Liver (tissue), 9 donors: ENCODE measurements around the gene ATP6V1E1. TPM values are rescaled to one million over a fixed set of nuclear protein-coding genes. Genes with fewer than 3 reads are reported as not detected.
"Not testable (repeated sequence)": the region's sequence is repeated elsewhere in the genome, so short reads cannot be mapped to it uniquely, and the experiment has no call there.

Experiments
- DNase-seq: peaks from one replicate; pipeline ENCODE4 v3.0.0-alpha.2; 2017; ENCODE audit warnings: low spot score
- H3K27ac ChIP-seq, 2 donors: one replicate each; pipeline ENCODE4 v1.7.0; 2013; ENCODE audit warnings: inconsistent platforms in 2 of 2, low read length in 2 of 2, control low read depth in 1 of 2, low read depth in 1 of 2, mild to moderate bottlenecking in 1 of 2
- H3K27me3 ChIP-seq, 4 donors: one replicate each; pipeline versions ENCODE4 v1.6.1 to v1.7.0; 2013; ENCODE audit warnings: low read length in 3 of 4, inconsistent platforms in 1 of 4, mild to moderate bottlenecking in 1 of 4, moderate library complexity in 1 of 4; ENCODE audit not compliant: control insufficient read depth in 4 of 4, insufficient read depth in 4 of 4
- H3K36me3 ChIP-seq, 4 donors: one replicate each; pipeline versions ENCODE4 v1.6.1 to v1.7.0; 2013; ENCODE audit warnings: low read length in 3 of 4, mild to moderate bottlenecking in 3 of 4, low read depth in 1 of 4, moderate library complexity in 1 of 4; ENCODE audit not compliant: control insufficient read depth in 4 of 4, insufficient read depth in 3 of 4
- H3K4me1 ChIP-seq, 4 donors: one replicate each; pipeline versions ENCODE4 v1.6.1 to v1.7.0; 2013; ENCODE audit warnings: low read length in 3 of 4, mild to moderate bottlenecking in 3 of 4, moderate library complexity in 1 of 4; ENCODE audit not compliant: control insufficient read depth in 4 of 4, insufficient read depth in 4 of 4
- H3K4me3 ChIP-seq, 3 donors: one replicate each; pipeline versions ENCODE4 v1.6.1 to v1.7.0; 2013; ENCODE audit warnings: low read length in 3 of 3, control low read depth in 1 of 3, low read depth in 1 of 3, mild to moderate bottlenecking in 1 of 3
- H3K9ac ChIP-seq, 2 donors: one replicate each; pipeline ENCODE4 v1.7.0; 2013; ENCODE audit warnings: low read length in 2 of 2, mild to moderate bottlenecking in 2 of 2, moderate library complexity in 2 of 2, control low read depth in 1 of 2, low read depth in 1 of 2
- H3K9me3 ChIP-seq, 4 donors: one replicate each; pipeline versions ENCODE4 v1.6.1 to v1.7.0; 2013; ENCODE audit warnings: low read length in 3 of 4; ENCODE audit not compliant: control insufficient read depth in 4 of 4
- ATF3 ChIP-seq: IDR thresholded peaks from 2 replicates; pipeline ENCODE4 v1.6.1; 2016; ENCODE audit warnings: antibody characterized with exemption
- EGR1 ChIP-seq, 2 donors: IDR thresholded peaks; 2 replicates each; pipeline ENCODE4 v1.6.1; 2016 to 2018; ENCODE audit warnings: antibody characterized with exemption in 2 of 2, low read depth in 2 of 2
- FOXA1 ChIP-seq: IDR thresholded peaks from 2 replicates; pipeline ENCODE4 v1.6.1; 2016; ENCODE audit warnings: antibody characterized with exemption
- FOXA2 ChIP-seq: IDR thresholded peaks from 2 replicates; pipeline ENCODE4 v1.6.1; 2016; ENCODE audit warnings: antibody characterized with exemption
- GABPA ChIP-seq, 2 donors: IDR thresholded peaks in 1 of 2; conservative IDR thresholded peaks in 1 of 2; 2 replicates each; pipeline ENCODE4 v1.6.1; 2016; ENCODE audit warnings: antibody characterized with exemption in 2 of 2, mild to moderate bottlenecking in 1 of 2, moderate library complexity in 1 of 2
- HNF4A ChIP-seq, 2 donors: conservative IDR thresholded peaks; 2 replicates each; pipeline ENCODE4 v1.6.1; 2016; ENCODE audit warnings: antibody characterized with exemption in 2 of 2, mild to moderate bottlenecking in 2 of 2
- HNF4G ChIP-seq: IDR thresholded peaks from 2 replicates; pipeline ENCODE4 v1.6.1; 2016; ENCODE audit warnings: antibody characterized with exemption
- JUND ChIP-seq, 2 donors: IDR thresholded peaks; 2 replicates each; pipeline ENCODE4 v1.6.1; 2016; ENCODE audit warnings: antibody characterized with exemption in 2 of 2
- MAX ChIP-seq: IDR thresholded peaks from 2 replicates; pipeline ENCODE4 v1.6.1; 2016; ENCODE audit warnings: antibody characterized with exemption
- NR2F2 ChIP-seq: IDR thresholded peaks from 2 replicates; pipeline ENCODE4 v1.6.1; 2016; ENCODE audit warnings: antibody characterized with exemption
- RAD21 ChIP-seq, 2 donors: IDR thresholded peaks; 2 replicates each; pipeline ENCODE4 v1.6.1; 2016; ENCODE audit warnings: antibody characterized with exemption in 2 of 2, mild to moderate bottlenecking in 2 of 2
- REST ChIP-seq: IDR thresholded peaks from 2 replicates; pipeline ENCODE4 v1.6.1; 2016; ENCODE audit warnings: antibody characterized with exemption, mild to moderate bottlenecking
- RXRA ChIP-seq, 2 donors: IDR thresholded peaks; 2 replicates each; pipeline ENCODE4 v1.6.1; 2017 to 2018; ENCODE audit warnings: antibody characterized with exemption in 2 of 2, mild to moderate bottlenecking in 1 of 2
- SP1 ChIP-seq: IDR thresholded peaks from 2 replicates; pipeline ENCODE4 v1.6.1; 2018; ENCODE audit warnings: antibody characterized with exemption, mild to moderate bottlenecking
- TAF1 ChIP-seq: conservative IDR thresholded peaks from 2 replicates; pipeline ENCODE4 v1.6.1; 2016; ENCODE audit warnings: antibody characterized with exemption, mild to moderate bottlenecking
- YY1 ChIP-seq: IDR thresholded peaks from 2 replicates; pipeline ENCODE4 v1.6.1; 2016; ENCODE audit warnings: antibody characterized with exemption, mild to moderate bottlenecking
- ZBTB33 ChIP-seq: IDR thresholded peaks from 2 replicates; pipeline ENCODE4 v1.6.1; 2016; ENCODE audit warnings: antibody characterized with exemption
- WGBS: extraction: QIAGEN DNeasy Blood & Tissue Kit; methylation state at CpG from one replicate; pipeline ENCODE4 v1.1.7; 2013; 5-methylcytosine and 5-hydroxymethylcytosine counted together
- polyA plus RNA-seq, 2 donors: library from polyadenylated mRNA; stranded (reverse) in 1 of 2; unstranded in 1 of 2; fragments of 200-250 nt in 1 of 2; fragments of >200 nt in 1 of 2; fragmentation: Nextera tagmentation in 1 of 2; extraction: Ambion mirVana in 1 of 2; gene quantifications; one replicate each; pipeline versions ENCODE4 v1.2.1 to v1.2.3, GENCODE V29; 2013 to 2015
- total RNA-seq, 2 donors: library from RNA; depleted of rRNA; stranded (reverse); fragments of >200 nt; gene quantifications; one replicate each; pipeline ENCODE4 v1.2.3, GENCODE V29; 2014
- donor health status: healthy.
- donor health status: healthy.
- donor health status: healthy.
- donor health status: healthy.
- donor health status: healthy.

Gene ATP6V1E1
- total and polyA plus RNA-seq, 4 donors, result 44.6 to 53.1 (median 49.1) TPM

GRCh38 chr22:17674152-17674551 is 45.6 kb upstream of the ATP6V1E1 start:
- H3K27ac ChIP-seq, result no peak overlapping the region
- H3K36me3 ChIP-seq, result peaks cover 0 to 3% (median 1%) of the 10 kb centered on the region in 4 donors
- peaks cover 3 to 13% (median 8%) of the 10 kb centered on the region in 4 donors for H3K4me1 ChIP-seq
- H3K4me3 ChIP-seq, result no peak overlapping the region
- H3K27me3 ChIP-seq, result no peaks in the 10 kb centered on the region
- 93% methylated on average over 7 of the region's 7 CpGs for WGBS
- no peak overlapping the region for H3K9ac ChIP-seq
- no peak for TF ChIP-seq ATF3
- no peak for TF ChIP-seq NR2F2
- TF ChIP-seq YY1, result no peak
- no peak for TF ChIP-seq RXRA (IDR thresholded peaks at IDR 0.05)
- no peak for TF ChIP-seq TAF1
- TF ChIP-seq GABPA (IDR thresholded peaks at IDR 0.05 in 1 of 2, conservative IDR thresholded peaks at IDR 0.05 in 1 of 2), result no peak
- TF ChIP-seq FOXA1, result no peak
- TF ChIP-seq SP1, result no peak
- no peak for TF ChIP-seq RAD21 (IDR thresholded peaks at IDR 0.05)
- no peak for TF ChIP-seq HNF4A (conservative IDR thresholded peaks at IDR 0.05)
- TF ChIP-seq FOXA2, result no peak
- no peaks in the 10 kb centered on the region for H3K9me3 ChIP-seq
- no peak for DNase-seq

GRCh38 chr22:17672417-17672991 is 44.0 kb upstream of the ATP6V1E1 start:
- no peaks in the 10 kb centered on the region for H3K9me3 ChIP-seq
- no peak overlapping the region for H3K9ac ChIP-seq
- no peak overlapping the region for H3K27ac ChIP-seq
- TF ChIP-seq REST, result no peak
- TF ChIP-seq HNF4G, result no peak
- no peak for TF ChIP-seq SP1
- no peak for TF ChIP-seq ZBTB33
- TF ChIP-seq RXRA (IDR thresholded peaks at IDR 0.05), result no peak
- no peak for TF ChIP-seq HNF4A (conservative IDR thresholded peaks at IDR 0.05)
- TF ChIP-seq JUND (IDR thresholded peaks at IDR 0.05), result no peak
- TF ChIP-seq FOXA1, result no peak
- no peak for TF ChIP-seq RAD21 (IDR thresholded peaks at IDR 0.05)
- no peak for TF ChIP-seq EGR1 (IDR thresholded peaks at IDR 0.05; ENCODE audit: low read depth in 2 of 2)
- TF ChIP-seq MAX, result no peak
- no peak for TF ChIP-seq FOXA2
- no peak for TF ChIP-seq GABPA (IDR thresholded peaks at IDR 0.05 in 1 of 2, conservative IDR thresholded peaks at IDR 0.05 in 1 of 2)
- no peak overlapping the region for H3K4me3 ChIP-seq
- H3K36me3 ChIP-seq, result peaks cover 0 to 3% (median 1%) of the 10 kb centered on the region in 4 donors
- peaks cover 3 to 11% (median 8%) of the 10 kb centered on the region in 4 donors for H3K4me1 ChIP-seq
- no peaks in the 10 kb centered on the region for H3K27me3 ChIP-seq
- WGBS, result 91% methylated on average over 2 of the region's 2 CpGs
- DNase-seq, result no peak

GRCh38 chr22:17671521-17672092 is 43.1 kb upstream of the ATP6V1E1 start:
- H3K27me3 ChIP-seq, H3K4me3 ChIP-seq, H3K27ac ChIP-seq, H3K9ac ChIP-seq, H3K9me3 ChIP-seq, DNase-seq, H3K36me3 ChIP-seq: not testable (repeated sequence)
- 98% methylated on average over 10 of the region's 10 CpGs for WGBS
- H3K4me1 ChIP-seq, result peaks cover 3 to 11% (median 8%) of the 10 kb centered on the region in 4 donors
